ENCODE data around the gene FAM72B. TPM values are rescaled to one million over a fixed set of nuclear protein-coding genes. Genes with fewer than 3 reads are reported as not detected.
"Not testable (repeated sequence)": the region's sequence is repeated elsewhere in the genome, so short reads cannot be mapped to it uniquely, and the experiment has no call there.

FAM72B gene
- total RNA-seq, 1 experiment from 2014 or later = 11.2 TPM

- DNase-seq (ENCODE audit: low spot score) = not testable (repeated sequence)
Observed at GRCh38 chr1:121152788-121153187, 31.4 kb downstream of the FAM72B start.

- not testable (repeated sequence) for DNase-seq (ENCODE audit: low spot score)
Observed at GRCh38 chr1:121151294-121151693, 32.8 kb downstream of the FAM72B start.

DNA sequence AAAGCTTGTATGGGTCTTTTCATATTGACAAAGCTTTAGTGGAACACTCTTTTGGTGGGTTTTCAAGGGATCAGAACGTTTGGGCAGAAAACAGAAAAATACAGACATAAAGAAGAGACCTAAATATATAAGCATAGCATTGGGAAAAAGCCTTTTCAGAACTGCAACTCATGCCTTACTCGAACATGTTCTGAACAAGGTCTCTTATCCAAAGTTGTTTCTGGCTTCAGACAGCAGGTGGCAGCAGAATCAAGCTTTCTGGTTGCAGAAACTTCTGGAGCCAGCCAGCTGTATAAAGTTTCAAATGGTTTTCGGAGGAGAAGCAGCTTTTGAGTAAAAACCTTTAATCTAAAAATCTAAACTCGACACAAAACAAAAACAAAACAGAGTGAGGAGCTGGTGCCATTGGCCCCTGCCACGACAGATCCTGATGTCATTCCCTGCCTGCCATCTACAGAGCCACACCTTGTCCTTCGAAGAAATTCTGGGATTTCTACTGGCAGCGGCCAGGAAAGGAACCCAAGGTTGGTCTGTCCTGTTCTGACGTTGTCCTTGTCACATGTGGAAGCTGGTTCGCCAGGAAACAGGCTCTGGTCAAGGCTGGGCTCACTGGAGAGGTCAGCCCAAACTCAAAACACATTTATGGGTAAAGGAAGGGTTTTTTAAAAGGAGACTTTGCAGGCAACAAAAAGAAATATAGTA is 35.5 kb downstream of the FAM72B start:
- DNase-seq (ENCODE audit: low spot score) = not testable (repeated sequence)

- not testable (repeated sequence) for DNase-seq (ENCODE audit: low spot score)
Observed at GRCh38 chr1:121140393-121140792, 43.7 kb downstream of the FAM72B start.

- DNase-seq (ENCODE audit: low spot score) = not testable (repeated sequence)
Observed at GRCh38 chr1:121131494-121131893, 52.6 kb downstream of the FAM72B start.

DNA sequence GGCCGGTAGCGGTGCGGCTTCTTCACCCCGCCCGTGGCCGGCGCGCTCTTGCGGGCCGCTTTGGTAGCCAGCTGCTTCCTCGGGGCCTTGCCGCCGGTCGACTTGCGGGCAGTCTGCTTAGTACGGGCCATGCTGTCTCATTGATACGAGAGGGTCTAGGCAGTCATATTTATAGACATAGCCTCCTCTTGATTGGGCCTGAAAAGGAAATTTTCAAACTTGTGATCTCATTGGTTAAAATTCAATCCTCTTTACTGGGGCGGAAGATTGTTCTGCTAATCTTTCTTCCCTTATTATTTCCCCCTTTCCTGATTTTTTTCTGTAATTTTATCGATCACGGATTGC is 65.7 kb downstream of the FAM72B start:
- not testable (repeated sequence) for DNase-seq (ENCODE audit: low spot score)

Other genes starting within 250 kb of the FAM72B start
- 7.2 and 10.4 TPM in 2 replicates for gene SRGAP2C, start 635 bp upstream of the FAM72B start, total RNA-seq (2014; rRNA removed; shearing (Covaris generic))

Data from H4 (cell line).